ENCODE measurements around the gene SLC1A5.

DNA sequence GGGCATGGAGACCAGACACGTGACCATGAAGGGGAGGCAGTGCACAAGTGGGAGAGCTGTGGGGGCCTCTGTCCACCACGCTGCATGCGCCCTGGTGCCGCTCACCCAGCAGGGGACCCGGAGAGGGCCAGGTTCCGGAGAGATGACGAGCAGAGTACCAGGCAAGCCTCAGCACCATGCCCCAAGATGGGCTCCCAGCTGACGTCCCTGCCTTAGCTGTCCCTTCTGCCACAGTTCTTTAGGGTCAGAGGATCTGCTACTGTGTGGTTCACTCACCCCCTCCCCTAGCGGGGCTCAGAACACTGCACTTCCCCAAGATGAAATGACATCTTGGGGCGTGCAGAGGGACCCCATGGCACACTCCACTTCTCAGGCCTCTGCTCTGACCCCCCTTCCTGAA is 61.8 kb downstream of the SLC1A5 start:
- TF ChIP-seq, protein P1, sequence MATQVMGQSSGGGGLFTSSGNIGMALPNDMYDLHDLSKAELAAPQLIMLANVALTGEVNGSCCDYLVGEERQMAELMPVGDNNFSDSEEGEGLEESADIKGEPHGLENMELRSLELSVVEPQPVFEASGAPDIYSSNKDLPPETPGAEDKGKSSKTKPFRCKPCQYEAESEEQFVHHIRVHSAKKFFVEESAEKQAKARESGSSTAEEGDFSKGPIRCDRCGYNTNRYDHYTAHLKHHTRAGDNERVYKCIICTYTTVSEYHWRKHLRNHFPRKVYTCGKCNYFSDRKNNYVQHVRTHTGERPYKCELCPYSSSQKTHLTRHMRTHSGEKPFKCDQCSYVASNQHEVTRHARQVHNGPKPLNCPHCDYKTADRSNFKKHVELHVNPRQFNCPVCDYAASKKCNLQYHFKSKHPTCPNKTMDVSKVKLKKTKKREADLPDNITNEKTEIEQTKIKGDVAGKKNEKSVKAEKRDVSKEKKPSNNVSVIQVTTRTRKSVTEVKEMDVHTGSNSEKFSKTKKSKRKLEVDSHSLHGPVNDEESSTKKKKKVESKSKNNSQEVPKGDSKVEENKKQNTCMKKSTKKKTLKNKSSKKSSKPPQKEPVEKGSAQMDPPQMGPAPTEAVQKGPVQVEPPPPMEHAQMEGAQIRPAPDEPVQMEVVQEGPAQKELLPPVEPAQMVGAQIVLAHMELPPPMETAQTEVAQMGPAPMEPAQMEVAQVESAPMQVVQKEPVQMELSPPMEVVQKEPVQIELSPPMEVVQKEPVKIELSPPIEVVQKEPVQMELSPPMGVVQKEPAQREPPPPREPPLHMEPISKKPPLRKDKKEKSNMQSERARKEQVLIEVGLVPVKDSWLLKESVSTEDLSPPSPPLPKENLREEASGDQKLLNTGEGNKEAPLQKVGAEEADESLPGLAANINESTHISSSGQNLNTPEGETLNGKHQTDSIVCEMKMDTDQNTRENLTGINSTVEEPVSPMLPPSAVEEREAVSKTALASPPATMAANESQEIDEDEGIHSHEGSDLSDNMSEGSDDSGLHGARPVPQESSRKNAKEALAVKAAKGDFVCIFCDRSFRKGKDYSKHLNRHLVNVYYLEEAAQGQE (IDR thresholded peaks at IDR 0.05; ENCODE audit: low read depth), result no peak
- TF ChIP-seq TAF1 (IDR thresholded peaks at IDR 0.05; ENCODE audit: low read depth) (no peak), TCF12 (IDR thresholded peaks at IDR 0.05; ENCODE audit: low read depth) (no peak), NFIC (IDR thresholded peaks at IDR 0.05) (no peak), FOXM1 (IDR thresholded peaks at IDR 0.05; ENCODE audit: borderline replicate concordance, low read depth) (no peak), EP300 (IDR thresholded peaks at IDR 0.05; ENCODE audit: borderline replicate concordance) (no peak), EGR1 (IDR thresholded peaks at IDR 0.05) (no peak), RAD21 (IDR thresholded peaks at IDR 0.05; ENCODE audit: low read depth) (no peak), YY1 (IDR thresholded peaks at IDR 0.05; ENCODE audit: low read depth) (no peak), ZBTB7A (IDR thresholded peaks at IDR 0.05; ENCODE audit: low read depth) (no peak), CEBPB (IDR thresholded peaks at IDR 0.05) (no peak), CREB1 (IDR thresholded peaks at IDR 0.05; ENCODE audit: low read depth) (no peak)
- TF ChIP-seq, protein P2, sequence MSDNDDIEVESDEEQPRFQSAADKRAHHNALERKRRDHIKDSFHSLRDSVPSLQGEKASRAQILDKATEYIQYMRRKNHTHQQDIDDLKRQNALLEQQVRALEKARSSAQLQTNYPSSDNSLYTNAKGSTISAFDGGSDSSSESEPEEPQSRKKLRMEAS (IDR thresholded peaks at IDR 0.05), result no peak
- TF ChIP-seq, protein P3, sequence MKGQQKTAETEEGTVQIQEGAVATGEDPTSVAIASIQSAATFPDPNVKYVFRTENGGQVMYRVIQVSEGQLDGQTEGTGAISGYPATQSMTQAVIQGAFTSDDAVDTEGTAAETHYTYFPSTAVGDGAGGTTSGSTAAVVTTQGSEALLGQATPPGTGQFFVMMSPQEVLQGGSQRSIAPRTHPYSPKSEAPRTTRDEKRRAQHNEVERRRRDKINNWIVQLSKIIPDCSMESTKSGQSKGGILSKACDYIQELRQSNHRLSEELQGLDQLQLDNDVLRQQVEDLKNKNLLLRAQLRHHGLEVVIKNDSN (IDR thresholded peaks at IDR 0.05), result no peak

Measured in Ishikawa (cell line).